Measurements from ENCODE around the gene ROBO1. TPM values are rescaled to one million over a fixed set of nuclear protein-coding genes. Genes with fewer than 3 reads are reported as not detected.

The ROBO1 gene
- total and polyA plus RNA-seq, 2 of the 13 experiments (the other 11 are each of a cell fraction or from before 2014, with no cell fraction given): 52.2 to 71.0 TPM

GRCh38 chr3:79217096-79217495, 550.7 kb downstream of the ROBO1 start:
- POLR2A ChIA-PET: no interaction called here
- no peak overlapping the region for H3K27ac ChIP-seq (ENCODE audit: extremely low read length, insufficient read depth, low read length)
- no peak for TF ChIP-seq ESRRA (CRISPR knock-in tag; IDR thresholded peaks at IDR 0.05; ENCODE audit: low read depth)
- no peak overlapping the region for H3K4me2 ChIP-seq (ENCODE audit: low read depth, low read length)
- DNase-seq (ENCODE audit: low spot score): no peak
- no peaks in the 10 kb centered on the region for H3K79me2 ChIP-seq (ENCODE audit: insufficient read depth, low read length)
- H2AFZ ChIP-seq (ENCODE audit: low read length): no peak overlapping the region
- no peaks in the 10 kb centered on the region for H3K27me3 ChIP-seq (ENCODE audit: control insufficient read depth in 1 of 2, insufficient read depth in 2 of 2, low read length in 2 of 2)
- no peaks in the 10 kb centered on the region for H3K4me1 ChIP-seq (ENCODE audit: insufficient read depth, low read length)
- no peak overlapping the region for H3K4me3 ChIP-seq (replicated peaks in 1 of 3; ENCODE audit: insufficient read depth in 1 of 3, low read depth in 2 of 3, low read length in 3 of 3)
- ATAC-seq: no peak
- H3K36me3 ChIP-seq (replicated peaks in 1 of 2; ENCODE audit: control insufficient read depth in 1 of 2, insufficient read depth in 2 of 2, low read length in 2 of 2): no peaks in the 10 kb centered on the region
- intact Hi-C loops (cut with micrococcal nuclease; ENCODE audit: unreplicated experiment) (no loop called here), in situ Hi-C loops (cut with HindIII; ENCODE audit: extremely low pct_ligation_motif_present, low pct_unique_long_range_greater_than_20kb) (no loop called here)
- no peak for FAIRE-seq
- H3K9ac ChIP-seq (ENCODE audit: insufficient read depth, low read depth, low read length): no peak overlapping the region
- no peaks in the 10 kb centered on the region for H4K20me1 ChIP-seq (ENCODE audit: insufficient read depth, low read length)
- CTCF ChIA-PET (ENCODE audit: low intra/inter-chr PET ratio, low total read pairs): no interaction called here
- no TSS peak for BruUV-seq (replicated peaks)
- no peaks in the 10 kb centered on the region for H3K9me3 ChIP-seq (ENCODE audit: low read length)
- WGBS (ENCODE audit: low lambda C conversion rate): 1% methylated on average over 2 of the region's 2 CpGs

DNA sequence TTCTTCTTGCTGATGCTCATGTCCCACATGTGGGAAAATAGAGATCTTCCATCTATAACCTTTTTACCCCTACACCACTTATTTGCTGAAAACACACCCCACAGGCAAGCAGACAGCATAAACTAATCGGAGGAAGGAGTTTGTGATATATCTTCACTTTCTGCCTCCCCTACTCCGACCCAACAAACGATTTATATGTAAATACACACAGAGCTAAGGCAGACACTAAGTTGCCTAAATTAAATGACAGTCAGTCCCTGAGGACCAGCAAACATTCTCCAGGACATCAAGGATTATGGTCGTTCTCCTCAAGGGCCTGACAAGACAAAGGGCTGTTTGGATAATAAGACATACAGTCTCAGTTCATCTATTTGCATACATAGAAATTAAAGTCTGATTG, 552.5 kb downstream of the ROBO1 start:
- DNase-seq (ENCODE audit: low spot score) (no peak), ATAC-seq (no peak), FAIRE-seq (no peak)
- 0% methylated on average over 4 of the region's 4 CpGs for WGBS (ENCODE audit: low lambda C conversion rate)
- ChIA-PET CTCF (ENCODE audit: low intra/inter-chr PET ratio, low total read pairs) (no interaction called here), POLR2A (no interaction called here)
- TF ChIP-seq ZMYM2 (CRISPR knock-in tag; IDR thresholded peaks at IDR 0.05) (no peak), SP2 (CRISPR knock-in tag; IDR thresholded peaks at IDR 0.05) (no peak), FOXP1 (IDR thresholded peaks at IDR 0.05) (no peak), FOXP1 (CRISPR knock-in tag; IDR thresholded peaks at IDR 0.05) (no peak), ZNF205 (CRISPR knock-in tag; IDR thresholded peaks at IDR 0.05) (no peak), NFIB (CRISPR knock-in tag; IDR thresholded peaks at IDR 0.05; ENCODE audit: borderline replicate concordance) (no peak), SSRP1 (CRISPR knock-in tag; IDR thresholded peaks at IDR 0.05) (no peak), ZNF562 (CRISPR knock-in tag; IDR thresholded peaks at IDR 0.05; ENCODE audit: borderline replicate concordance) (no peak)
- in situ Hi-C loops (cut with HindIII; ENCODE audit: extremely low pct_ligation_motif_present, low pct_unique_long_range_greater_than_20kb) (no loop called here), intact Hi-C loops (cut with micrococcal nuclease; ENCODE audit: unreplicated experiment) (no loop called here)
- H3K79me2 ChIP-seq (ENCODE audit: insufficient read depth, low read length): no peaks in the 10 kb centered on the region
- H3K27ac ChIP-seq (ENCODE audit: extremely low read length, insufficient read depth, low read length): no peak overlapping the region
- no TSS peak for BruUV-seq (replicated peaks)
- no peak overlapping the region for H3K4me2 ChIP-seq (ENCODE audit: low read depth, low read length)
- H3K4me3 ChIP-seq (replicated peaks in 1 of 3; ENCODE audit: insufficient read depth in 1 of 3, low read depth in 2 of 3, low read length in 3 of 3): no peak overlapping the region
- no peaks in the 10 kb centered on the region for H3K27me3 ChIP-seq (ENCODE audit: control insufficient read depth in 1 of 2, insufficient read depth in 2 of 2, low read length in 2 of 2)
- no peaks in the 10 kb centered on the region for H3K9me3 ChIP-seq (ENCODE audit: low read length)
- no peak overlapping the region for H2AFZ ChIP-seq (ENCODE audit: low read length)
- no peaks in the 10 kb centered on the region for H3K36me3 ChIP-seq (replicated peaks in 1 of 2; ENCODE audit: control insufficient read depth in 1 of 2, insufficient read depth in 2 of 2, low read length in 2 of 2)
- H3K4me1 ChIP-seq (ENCODE audit: insufficient read depth, low read length): no peaks in the 10 kb centered on the region
- no peak overlapping the region for H3K9ac ChIP-seq (ENCODE audit: insufficient read depth, low read depth, low read length)
- no peaks in the 10 kb centered on the region for H4K20me1 ChIP-seq (ENCODE audit: insufficient read depth, low read length)
